ENCODE data around the gene BLOC1S1.

- TF ChIP-seq POLR2A (IDR thresholded peaks at IDR 0.05; ENCODE audit: low read depth) (no peak), CTCF (IDR thresholded peaks at IDR 0.05) (no peak), EP300 (IDR thresholded peaks at IDR 0.05) (no peak)
Observed at GRCh38 chr12:55694651-55695050, 21.2 kb upstream of the BLOC1S1 start.

Measured in esophagus muscularis mucosa (tissue), 4 donors.